NCI-H748 (cell line): ENCODE results near the gene TGFBR3L.

Experiments
- DNase-seq: peaks from one replicate; lab custom pipeline; 2025; ENCODE audit not compliant: unreplicated experiment; lab: John Stamatoyannopoulos, UW

TGFBR3L gene

DNA sequence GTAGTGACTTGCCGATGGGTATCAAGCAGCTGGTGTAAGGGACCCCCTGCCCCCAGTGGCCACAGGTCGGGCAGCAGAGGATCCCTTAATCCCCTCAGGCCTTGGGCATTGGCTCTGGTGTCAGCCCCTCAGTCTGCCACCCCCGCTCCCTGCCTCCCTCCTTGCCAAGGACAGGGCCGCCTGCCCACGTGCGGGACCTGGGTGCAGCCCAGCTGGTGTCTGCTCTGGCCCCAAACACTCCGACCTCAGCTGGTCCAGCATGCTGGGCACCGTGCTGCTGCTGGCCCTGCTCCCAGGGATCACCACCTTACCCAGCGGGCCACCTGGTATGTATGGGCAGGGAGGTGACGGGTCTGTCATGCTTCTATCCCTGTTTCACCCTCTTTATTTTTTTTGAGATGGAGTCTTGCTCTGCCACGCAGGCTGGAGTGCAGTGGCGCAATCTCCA lies at the start of gene TGFBR3L:
Gene TGFBR3L (plus strand): TSS at position 233 of the 448 bp plus-strand sequence.
- DNase-seq = no peak

DNA sequence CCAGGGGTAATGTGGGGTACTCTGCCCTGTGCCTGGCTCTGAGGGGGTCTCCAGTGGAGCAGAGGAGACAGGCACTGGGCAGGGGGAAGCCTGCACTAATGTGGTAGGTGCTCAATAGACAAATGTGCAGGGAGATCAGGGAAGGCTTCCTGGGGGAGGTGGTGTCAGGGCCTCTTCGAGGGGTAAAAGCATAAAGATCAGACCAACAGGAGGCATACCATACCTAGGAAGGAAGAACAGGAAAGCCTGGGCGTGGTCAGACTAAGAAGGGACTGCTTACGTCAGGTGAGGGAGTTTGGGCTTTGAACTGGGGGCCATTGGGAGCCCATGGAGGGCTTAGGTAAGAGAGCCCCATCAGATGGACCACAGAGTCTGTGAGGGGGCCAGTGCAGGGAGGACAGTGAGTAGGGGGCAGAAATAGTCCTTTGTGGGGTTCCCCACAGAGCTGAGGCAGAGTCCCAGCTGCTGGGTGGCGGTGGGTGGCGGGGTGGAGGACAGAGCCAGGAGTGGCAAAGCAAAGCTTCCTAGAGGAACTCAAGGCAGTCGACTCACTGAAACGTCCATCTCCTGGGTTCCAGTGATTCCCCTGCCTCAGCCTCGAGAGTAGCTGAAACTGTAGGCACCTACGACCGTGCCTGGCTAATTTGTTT lies 49.2 kb upstream of the TGFBR3L start:
- no peak for DNase-seq

DNA sequence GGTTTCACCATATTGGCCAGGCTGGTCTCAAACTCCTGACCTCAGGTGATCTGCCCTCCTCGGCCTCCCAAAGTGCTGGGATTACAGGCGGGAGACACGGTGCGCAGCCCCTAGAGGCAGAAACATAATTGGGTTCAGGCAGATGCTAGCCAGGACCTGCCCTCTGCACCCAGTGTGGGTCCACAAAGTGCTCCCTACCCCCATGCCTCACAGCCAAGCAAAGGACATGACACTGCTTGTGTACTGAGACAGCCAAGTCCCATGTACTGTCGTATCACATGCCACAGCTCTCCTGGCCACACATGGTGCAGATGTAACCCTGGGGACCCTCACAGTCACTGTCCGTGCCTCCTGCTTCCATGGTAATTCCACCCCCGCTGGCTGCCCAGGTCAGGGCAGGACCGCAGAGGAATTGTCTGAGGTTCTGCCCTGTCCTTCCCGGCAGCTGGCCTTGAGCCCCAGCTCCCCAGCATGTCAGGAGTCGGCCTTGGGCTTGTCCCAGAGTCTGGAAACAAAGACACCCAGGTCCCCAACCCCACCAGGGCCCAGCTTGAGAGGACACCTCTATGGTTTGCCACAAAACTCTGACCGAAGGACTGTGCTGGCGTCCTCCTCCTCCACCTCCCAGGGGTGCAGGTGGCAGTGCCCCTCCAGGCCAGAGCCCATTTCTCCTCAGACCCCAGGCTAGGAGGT lies 48.1 kb upstream of the TGFBR3L start:
- DNase-seq = no peak

DNA sequence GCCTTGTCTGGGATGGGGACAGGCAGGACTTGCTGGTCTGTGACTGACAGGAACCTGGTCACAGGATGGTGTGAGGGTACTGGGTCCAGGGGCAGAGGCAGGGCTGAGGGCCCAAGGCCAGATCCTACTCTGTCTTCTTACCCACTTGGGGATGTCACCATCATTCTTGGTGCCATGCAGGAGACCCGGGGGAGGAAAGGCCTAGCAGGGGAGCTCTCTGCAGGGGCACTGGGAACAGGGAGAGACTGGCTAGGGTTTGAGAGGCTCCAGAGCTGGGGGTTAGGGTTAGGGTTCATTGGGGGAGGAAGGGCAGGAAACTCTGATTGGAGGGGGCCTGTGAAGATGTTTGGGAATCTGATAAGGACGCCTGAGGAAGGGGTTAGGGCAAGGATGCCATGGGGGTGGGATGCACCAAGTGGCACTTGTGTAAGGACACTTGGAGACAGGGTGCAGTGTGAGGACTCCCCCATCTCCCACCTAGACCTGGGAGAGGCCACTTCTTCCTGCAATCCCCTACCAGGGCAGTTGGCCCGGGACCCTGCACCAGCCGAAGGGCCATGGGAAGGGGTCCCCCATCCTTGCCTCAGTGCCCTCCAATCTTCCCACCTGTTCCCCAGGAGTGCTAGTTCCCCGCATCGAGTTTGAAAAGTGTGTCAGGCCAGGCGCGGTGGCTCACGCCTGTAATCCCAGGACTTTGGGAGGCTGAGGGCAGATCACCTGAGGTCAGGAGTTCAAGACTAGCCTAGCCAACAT lies 47.4 kb upstream of the TGFBR3L start:
- no peak for DNase-seq

DNA sequence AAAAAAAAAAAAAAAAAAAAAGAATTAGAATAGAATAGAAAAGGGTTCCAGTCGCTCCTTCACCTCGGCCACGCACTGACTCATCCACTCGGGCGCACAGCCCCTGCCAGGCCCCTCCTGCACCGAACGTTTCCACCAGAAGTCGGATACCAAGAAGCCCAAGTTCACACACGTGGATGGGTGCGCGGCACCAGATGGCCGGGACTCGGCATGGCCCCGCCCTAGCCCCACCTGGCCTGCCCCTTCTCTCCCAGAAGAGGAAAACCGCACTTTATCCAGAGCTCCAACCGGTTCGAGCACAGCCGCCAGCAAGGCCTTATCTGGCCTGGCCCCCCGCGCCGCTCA lies 46.3 kb upstream of the TGFBR3L start:
- DNase-seq = no peak

DNA sequence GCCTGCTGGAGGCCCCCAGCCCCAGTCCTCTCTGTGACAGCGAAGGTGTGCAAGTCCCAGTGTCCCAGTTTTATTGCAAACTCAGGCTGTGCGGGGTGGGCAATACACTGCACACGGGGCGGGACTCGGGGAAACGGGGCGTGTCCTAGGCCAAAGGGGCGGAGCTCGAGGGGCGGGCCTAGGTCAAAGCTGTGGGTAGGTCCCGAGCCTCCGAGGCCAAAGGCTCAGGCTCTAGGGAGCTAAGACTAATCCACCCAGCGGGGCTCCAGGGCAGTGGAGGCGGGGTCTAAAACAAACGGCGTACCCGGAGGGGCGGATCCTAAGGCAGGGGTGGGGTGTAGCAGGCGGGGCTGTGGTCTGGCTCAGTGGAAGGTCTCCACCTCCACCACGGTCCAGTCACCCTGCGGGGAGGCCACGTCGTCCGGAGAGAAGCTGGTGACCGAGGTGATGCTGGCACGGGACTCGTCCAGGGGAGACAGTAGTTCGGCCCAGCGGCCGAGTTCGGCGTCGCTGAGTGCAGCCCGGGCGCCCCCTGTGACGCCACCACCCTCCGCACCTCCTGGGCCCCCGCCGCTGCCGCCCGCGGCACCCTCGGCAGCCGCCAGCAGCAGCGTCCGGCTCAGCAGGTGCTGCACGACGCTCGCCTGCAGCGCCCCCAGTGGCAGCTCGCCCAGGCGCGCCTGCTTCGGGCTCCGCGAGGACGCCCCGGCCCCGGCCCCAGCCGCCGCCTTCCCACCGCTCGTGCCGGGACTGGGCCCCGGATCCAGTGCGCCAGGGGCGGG lies 45.8 kb upstream of the TGFBR3L start:
- DNase-seq = no peak

DNA sequence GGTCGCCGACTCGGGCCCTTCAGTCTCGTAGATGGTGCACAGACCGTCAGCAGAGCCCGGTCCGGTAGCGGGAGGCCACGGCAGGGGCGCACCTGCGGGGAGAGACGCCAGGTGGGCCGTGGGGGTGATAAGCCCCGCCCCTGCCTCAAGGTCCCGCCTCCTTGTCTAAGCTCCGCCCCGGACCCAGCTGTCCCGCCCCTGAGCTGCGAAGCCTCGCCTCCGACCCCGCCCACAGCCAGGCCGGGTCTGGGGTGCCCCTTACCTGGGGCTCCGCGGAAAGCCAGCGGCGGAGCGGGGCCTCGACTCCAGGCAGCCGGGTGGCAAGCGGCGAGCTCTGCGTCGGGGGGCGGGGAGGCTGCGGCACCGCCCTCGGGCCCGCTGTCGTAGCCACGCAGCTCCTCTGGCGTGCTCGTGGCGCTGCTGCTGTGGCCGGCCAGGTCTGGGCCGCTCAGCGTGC lies 45.1 kb upstream of the TGFBR3L start:
- no peak for DNase-seq

DNA sequence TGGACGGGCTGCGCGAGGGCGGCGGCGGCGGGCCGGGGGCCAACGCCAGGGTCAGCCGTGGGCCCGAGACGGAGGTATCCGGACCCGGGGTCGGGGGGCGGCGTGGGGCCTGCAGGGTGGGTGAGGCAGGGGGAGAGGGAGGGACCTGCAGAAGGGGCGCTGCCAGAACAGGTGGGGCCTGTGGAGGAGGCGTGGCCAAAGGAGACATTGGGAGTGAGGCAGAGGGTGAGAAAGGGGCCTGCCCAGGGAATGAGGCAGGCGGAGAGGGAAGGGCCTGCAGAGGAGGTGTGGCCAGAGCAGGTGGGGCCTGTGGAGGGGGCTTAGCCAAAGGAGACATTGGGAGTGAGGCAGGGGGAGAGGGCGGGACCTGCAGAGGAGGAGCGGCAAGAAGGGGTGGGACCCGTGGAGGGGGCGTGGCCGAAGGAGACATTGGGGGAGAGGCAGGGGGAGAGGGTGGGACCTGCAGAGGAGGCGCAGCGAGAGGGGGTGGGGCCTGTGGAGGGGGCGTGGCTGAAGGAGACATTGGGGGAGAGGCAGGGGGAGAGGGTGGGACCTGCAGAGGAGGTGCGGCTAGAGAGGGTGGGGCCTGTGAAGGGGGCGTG lies 44.6 kb upstream of the TGFBR3L start:
- DNase-seq = no peak

DNA sequence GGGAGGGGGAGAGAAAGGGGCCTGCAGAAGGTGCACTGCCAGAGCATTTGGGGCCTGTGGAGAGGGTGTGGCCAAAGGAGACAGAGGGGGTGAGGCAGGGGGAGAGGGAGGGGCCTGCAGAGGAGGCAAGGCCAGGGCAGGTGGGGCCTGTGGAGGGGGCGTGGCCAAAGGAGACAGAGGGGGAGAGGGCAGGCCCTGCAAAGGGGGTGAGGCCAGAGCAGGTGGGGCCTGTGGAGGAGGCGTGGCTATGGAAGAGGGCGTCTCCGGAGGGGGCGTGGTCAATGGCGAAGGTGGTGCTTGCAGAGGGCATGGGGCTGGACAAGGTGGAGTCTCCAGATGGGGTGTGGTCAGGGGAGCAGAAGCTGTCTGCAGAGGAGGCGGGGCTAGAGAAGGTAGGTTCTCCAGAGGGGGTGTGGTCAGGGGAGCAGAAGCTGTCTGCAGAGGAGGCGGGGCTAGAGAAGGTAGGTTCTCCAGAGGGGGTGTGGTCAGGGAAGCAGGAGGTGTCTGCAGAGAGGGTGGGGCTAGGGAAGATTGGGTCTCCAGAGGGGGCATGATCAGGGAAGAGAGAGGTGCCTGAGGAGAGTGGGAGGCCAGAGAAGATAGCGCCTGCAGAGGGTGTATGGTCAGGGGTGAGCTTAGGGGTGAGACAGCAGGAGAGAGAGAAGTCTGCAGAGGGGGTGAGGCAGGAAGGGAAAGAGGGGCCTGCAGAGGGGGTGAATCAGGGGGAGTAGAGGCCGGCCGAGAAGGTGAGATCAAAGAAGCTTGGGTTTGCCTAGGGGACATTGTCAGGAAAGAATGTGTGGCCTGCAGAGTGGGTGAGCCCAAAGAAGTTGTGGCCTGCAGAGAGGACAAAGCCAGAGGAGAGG lies 43.8 kb upstream of the TGFBR3L start:
- DNase-seq = peak; percentile 54

DNA sequence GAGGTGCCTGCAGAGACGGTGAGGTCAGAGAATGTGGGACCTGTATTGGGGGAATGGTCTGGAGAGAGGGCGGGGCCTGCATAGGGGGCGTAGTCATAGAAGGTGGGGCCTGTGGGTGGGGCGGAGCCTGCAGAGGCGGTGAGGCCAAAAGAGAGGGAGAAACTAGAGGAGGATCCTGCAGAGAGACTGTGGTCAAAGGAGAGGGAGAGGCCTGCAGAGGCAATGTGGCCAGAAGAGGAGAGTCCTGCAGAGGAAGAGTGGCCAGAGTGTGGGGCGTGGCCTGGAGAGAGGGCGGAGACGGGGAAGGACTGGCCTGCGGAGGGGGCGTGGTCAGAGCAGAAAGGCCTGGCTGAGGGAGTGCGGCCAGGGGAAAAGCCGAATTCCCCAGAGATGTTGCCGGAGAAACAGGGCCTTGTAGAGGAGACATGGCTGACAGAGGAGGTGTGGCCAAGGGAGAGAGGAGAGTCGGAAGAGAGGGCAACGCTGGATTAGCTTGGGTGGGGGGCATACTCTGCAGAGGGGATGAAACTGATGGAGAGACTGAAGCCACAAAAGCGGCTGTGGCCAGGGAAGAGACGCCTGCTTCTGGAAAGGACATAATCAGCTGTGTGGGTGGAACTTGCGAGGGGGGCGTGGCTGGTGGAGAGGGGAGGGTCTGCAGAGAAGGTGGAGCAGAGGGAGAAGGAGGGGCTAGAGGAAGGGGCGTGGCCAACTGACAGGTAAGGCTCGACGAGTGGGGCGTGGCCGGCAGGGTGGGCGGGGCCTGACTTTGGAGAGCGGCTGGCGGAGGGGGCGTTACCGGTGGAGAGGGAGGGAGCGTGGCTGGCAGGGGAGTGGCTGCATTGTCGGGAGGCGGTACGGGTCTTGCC lies 43.0 kb upstream of the TGFBR3L start:
- peak; percentile 86 for DNase-seq

DNA sequence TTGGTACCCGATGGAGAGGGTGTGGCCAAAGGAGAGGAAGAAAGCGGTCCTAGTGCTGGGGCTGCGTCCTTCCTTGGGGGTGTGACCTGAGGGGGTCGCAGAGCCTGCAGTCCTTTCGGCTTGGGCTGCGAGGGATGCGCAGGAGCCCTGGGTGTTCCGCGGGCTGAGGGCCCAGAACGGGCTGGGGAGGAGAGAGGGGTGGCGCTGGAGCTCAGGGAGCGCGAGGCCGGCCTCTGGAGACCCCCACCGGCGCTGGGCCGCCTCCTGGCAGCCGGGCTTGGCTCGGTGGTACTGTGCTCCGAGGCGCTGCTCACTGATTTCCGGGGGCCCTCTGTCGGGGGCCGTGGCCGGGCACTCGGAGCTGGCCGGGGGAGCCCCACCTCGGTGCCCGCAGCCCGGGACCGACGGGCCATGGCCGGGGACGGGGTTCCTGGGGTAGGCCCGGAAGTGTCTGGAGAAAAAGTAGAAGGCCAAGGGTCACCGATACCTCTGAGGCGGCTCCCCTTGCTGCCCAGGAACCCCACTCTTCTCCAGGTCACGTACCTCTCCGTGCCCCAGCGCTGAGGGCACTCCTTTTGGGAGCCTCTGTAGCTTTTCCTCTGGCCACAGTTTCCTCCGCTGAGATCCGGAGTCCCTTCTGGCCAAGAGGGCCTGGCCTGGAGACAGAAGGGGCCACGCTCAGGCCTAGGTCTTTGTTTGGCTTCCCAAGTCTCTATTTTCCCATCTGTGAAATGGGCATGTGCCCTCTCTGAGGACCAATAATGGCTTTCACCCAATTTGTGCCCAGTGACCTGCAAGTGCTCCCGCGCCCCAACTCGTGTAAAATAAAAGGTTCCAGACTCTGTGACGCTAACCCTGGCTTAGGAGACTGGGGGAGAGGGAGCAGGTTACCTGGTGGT lies 42.1 kb upstream of the TGFBR3L start:
- DNase-seq = no peak

DNA sequence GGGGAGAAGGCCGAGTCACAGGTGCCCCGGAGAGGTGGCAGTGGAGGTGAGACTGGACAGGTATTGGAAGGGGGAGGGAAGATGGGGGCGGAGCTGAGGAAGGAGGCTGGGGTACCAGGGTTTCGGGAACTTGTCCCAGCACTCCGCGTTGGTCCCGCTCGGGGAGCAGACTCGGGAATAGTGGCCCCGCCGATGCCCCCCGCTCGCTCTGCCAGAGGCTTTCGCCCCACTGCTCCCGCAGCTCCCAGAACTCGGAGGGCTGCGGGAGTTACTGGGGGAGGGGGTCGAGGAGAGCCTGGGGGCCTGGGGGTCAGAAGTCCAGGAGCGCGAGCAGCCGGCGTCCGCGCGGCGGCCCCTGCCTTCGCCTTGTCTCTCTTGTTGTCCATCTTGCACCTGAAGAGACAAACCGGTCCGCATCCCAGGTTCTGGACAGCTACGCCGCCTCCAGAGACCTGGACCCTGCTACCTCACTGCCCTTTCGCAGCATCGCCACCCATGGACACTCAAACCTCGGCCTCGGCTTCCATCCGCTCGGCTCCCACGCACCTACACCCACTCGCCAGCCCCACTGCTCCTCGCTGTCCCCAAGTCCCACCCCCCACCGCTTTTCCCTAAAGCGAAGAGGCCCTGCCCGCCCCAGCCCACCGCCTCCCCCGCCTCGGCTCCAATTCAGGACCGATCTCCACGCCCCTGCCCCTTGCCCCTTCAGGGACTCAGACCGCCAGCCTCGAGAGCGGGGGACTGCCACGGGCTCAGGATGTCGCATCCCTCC lies 41.1 kb upstream of the TGFBR3L start:
- DNase-seq = no peak

DNA sequence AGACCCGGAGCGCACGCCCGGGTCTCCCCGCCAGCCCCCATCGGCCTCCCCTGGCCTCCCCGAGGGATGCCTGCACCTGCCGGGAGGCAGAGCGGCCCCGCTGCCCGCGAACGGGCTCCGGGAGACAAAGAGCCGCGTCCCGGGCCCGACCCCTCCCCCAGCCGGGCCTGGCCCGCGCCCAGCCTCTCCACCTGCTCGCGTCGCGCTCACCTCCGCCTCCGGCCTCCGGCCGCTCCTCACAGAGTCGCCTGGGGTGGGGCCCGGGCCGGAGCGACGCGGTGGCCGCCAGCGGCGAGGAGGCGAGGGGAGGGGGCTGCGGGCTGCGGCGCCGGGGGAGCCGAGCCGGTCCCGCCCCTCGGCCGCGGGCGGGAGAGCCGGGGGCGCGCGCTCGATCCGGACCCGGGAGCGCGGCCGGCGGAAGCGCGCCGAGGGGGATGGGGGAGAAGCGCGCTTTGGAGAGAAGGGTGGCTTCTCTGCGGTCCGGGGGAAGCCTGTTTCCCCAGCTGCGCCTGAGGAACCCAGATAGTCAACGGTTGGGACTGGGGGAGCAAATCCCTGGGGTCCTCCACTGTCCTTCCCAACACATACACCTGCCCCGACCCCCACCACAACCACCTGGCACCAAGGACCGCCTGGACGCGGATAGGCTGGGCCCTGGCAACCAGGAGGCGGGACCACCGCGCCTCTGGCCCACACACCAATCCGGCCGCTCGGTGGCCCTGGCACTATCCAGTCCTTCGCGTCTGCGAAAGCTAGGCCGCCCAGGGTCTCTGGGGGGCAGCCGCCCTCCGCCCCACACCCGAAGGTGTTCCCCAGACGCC lies 40.3 kb upstream of the TGFBR3L start, which contains the start of gene PRR36:
Gene PRR36 (minus strand): TSS at position 315 of the 821 bp plus-strand sequence. CDS start 701 bp downstream, outside the sequence.
- peak; percentile 87 for DNase-seq

DNA sequence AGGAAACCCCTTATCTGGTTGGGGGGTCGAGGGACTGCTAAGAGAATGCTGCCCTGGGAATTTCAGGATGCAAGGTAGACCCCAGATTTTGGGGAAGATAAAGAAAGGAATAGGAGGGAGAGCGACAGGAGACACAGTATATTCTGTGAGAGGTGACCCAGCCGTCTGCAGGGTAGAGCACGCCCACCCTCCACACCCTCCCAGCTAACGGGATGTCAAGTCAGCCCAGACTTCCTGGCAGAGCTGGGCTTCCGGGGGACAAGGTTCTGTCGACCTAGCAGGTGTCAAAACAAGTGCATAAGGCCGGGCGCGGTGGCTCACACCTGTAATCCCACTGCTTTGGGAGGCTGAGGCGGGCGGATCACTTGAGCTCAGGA lies 39.7 kb upstream of the TGFBR3L start:
- DNase-seq = no peak

DNA sequence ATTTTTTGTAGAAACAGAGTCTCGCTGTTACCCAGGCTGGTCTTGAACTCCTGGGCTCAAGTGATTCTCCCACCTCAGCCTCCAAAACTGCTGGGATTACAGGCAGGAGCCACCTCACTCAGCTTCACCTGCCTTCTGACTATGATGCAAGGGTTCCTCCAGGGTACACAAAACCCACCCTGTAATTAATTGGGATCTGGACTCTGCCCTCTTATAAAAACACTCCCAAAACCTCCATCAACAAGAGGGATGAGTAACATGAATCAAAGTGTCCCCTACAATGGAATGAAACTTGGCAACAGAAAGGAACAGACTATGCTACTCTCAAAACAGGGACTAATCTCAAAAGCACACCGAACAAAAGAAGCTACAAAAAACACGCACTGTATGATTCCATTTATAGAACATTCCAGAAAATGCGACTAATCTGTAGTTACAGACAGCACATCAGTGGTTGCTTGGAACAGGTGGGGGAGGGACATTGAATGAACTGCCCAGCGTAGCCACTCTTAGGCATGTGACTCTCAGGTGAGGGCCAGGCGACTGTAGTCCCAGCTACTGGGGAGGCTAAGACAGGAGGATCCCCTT lies 37.3 kb upstream of the TGFBR3L start:
- DNase-seq = no peak
